ENCODE measurements around the gene DIAPH1. TPM values are rescaled to one million over a fixed set of nuclear protein-coding genes. Genes with fewer than 3 reads are reported as not detected.

The DIAPH1 gene
- total RNA-seq, 1 experiment from 2014 or later = 157 TPM

DNA sequence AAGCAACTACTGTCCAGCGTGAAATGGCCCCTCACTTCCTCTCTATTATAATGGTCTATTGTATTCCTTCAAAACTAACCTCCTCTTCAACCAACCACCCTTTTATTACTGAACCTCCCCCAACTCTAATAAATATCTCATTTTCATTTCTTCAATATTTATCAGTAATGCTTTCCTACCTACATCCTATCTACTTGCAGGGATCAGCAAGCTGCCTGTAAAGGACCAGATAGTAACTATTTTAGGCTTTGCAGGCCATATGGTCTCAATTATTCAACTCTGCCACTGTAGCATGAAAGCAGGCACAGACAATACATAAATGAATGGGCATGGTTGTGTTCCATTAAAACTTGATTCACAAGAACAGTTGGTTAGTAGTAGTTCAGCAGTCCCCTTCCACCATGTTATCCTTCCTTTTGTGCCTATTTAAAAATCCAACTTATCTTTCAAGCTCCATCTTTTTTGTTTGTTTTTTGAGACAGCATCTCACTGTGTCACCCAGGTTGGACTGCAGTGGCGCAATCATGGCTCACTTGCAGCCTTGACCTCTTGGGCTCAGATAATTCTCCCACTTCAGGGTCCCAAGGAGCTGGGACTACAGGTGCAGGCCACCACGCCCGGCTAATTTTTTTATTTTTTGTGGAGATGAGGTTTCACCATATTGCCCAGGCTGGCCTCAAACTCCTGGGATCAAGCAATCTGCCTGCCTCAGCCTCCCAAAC, 84.1 kb downstream of the DIAPH1 start:
- no peaks in the 10 kb centered on the region; the same call in 1 of the 2 replicates for H3K9me2 ChIP-seq (ENCODE audit: insufficient read depth)
- H4K20me1 ChIP-seq (ENCODE audit: insufficient read depth) = no peaks in the 10 kb centered on the region
- POLR2A ChIA-PET (ENCODE audit: unreplicated experiment) = no interaction called here
- no TSS peak for BruUV-seq (replicated peaks)
- H3F3A ChIP-seq (ENCODE audit: insufficient read depth, low read depth) = no peaks in the 10 kb centered on the region
- H3K4me1 ChIP-seq (replicated peaks; ENCODE audit: insufficient read depth) = no peaks in the 10 kb centered on the region
- H3K79me2 ChIP-seq (ENCODE audit: low read depth) = no peaks in the 10 kb centered on the region
- no peak for TF ChIP-seq EZH2 (IDR thresholded peaks at IDR 0.05; ENCODE audit: low read depth)
- intact Hi-C loops (cut with micrococcal nuclease; ENCODE audit: unreplicated experiment) = no loop called here
- no peak overlapping the region for H3K27ac ChIP-seq
- no peak for DNase-seq
- H3K27me3 ChIP-seq (ENCODE audit: insufficient read depth, low read depth) = no peaks in the 10 kb centered on the region
- no peaks in the 10 kb centered on the region for H3K9me3 ChIP-seq (ENCODE audit: insufficient read depth, low read depth)
- H2AFZ ChIP-seq = no peak overlapping the region
- CTCF ChIA-PET = interaction anchor here (0.6 kb wide), 2 partner anchors 311 kb away, joined by 3 to 14 read pairs; partner anchors contain the start of gene PCDHB14
- H3K36me3 ChIP-seq (ENCODE audit: low read depth) = peaks cover 12% of the 10 kb centered on the region; the same call in 1 of the 2 replicates
- H3K4me3 ChIP-seq = no peak overlapping the region
- H3K4me2 ChIP-seq = no peak overlapping the region

DNA sequence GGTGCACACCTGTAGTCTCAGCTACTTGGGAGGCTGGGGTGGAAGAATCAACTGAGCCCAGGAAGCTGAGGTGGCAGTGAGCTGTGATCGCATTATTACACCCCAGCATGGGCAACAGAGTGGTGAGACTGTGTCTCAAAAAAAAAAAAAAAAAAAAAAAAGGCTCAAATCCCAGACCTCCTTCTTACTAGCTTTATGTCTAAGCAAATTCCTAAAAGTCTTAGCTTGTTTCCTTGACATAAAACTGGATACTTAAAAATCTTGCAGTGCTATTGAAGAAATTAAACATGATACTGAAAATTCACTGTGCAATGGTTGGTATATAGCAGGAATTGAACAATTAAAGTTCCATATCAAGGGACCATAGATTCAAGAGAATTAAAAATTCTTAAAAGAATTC, 84.9 kb downstream of the DIAPH1 start:
- H3K79me2 ChIP-seq (ENCODE audit: low read depth) = no peaks in the 10 kb centered on the region
- no peak overlapping the region for H3K4me2 ChIP-seq
- CTCF ChIA-PET = interaction anchor here (0.6 kb wide), 1 partner anchor 311 kb away, joined by 14 read pairs; the partner anchor contains the start of gene PCDHB14
- H3K36me3 ChIP-seq (ENCODE audit: low read depth) = 0 out of 2 replicates have a peak, but pooled peaks cover 18% of the 10 kb centered on the region
- H3K27ac ChIP-seq = no peak overlapping the region
- intact Hi-C loops (cut with micrococcal nuclease; ENCODE audit: unreplicated experiment) = no loop called here
- H3K4me1 ChIP-seq (replicated peaks; ENCODE audit: insufficient read depth) = no peaks in the 10 kb centered on the region
- H3K9me3 ChIP-seq (ENCODE audit: insufficient read depth, low read depth) = no peaks in the 10 kb centered on the region
- H3K9me2 ChIP-seq (ENCODE audit: insufficient read depth) = no peaks in the 10 kb centered on the region; the same call in 1 of the 2 replicates
- no peak overlapping the region for H3K4me3 ChIP-seq
- BruUV-seq (replicated peaks) = no TSS peak
- POLR2A ChIA-PET (ENCODE audit: unreplicated experiment) = interaction anchor here (0.5 kb wide), 1 partner anchor 461 kb away, joined by 3 read pairs; no protein-coding TSS in a partner anchor
- no peaks in the 10 kb centered on the region for H3K27me3 ChIP-seq (ENCODE audit: insufficient read depth, low read depth)
- no peak overlapping the region for H2AFZ ChIP-seq
- DNase-seq = no peak
- no peaks in the 10 kb centered on the region for H4K20me1 ChIP-seq (ENCODE audit: insufficient read depth)
- H3F3A ChIP-seq (ENCODE audit: insufficient read depth, low read depth) = 0 out of 2 replicates have a peak, but pooled peaks cover 5% of the 10 kb centered on the region
- TF ChIP-seq, protein P1, sequence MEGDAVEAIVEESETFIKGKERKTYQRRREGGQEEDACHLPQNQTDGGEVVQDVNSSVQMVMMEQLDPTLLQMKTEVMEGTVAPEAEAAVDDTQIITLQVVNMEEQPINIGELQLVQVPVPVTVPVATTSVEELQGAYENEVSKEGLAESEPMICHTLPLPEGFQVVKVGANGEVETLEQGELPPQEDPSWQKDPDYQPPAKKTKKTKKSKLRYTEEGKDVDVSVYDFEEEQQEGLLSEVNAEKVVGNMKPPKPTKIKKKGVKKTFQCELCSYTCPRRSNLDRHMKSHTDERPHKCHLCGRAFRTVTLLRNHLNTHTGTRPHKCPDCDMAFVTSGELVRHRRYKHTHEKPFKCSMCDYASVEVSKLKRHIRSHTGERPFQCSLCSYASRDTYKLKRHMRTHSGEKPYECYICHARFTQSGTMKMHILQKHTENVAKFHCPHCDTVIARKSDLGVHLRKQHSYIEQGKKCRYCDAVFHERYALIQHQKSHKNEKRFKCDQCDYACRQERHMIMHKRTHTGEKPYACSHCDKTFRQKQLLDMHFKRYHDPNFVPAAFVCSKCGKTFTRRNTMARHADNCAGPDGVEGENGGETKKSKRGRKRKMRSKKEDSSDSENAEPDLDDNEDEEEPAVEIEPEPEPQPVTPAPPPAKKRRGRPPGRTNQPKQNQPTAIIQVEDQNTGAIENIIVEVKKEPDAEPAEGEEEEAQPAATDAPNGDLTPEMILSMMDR (conservative IDR thresholded peaks at IDR 0.05) = no peak
- no peak for TF ChIP-seq EZH2 (IDR thresholded peaks at IDR 0.05; ENCODE audit: low read depth)

DNA sequence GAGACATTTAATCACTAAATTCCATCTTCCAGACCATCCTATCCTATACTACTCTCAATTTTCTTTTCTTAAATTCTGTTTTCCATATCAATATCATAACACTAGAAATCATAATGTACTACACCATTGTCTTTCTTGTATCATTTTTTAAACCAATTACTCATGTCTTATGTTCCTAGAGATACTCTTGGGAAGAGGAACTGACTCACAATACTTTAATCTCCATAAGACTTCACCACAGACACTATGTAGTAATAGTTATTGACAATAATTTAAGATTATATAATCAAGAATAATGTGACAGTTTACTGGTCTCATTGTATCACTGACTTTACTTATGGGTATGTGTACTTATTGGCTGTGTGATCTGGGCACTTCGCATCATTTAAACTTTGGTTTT, 86.1 kb downstream of the DIAPH1 start:
- ChIA-PET POLR2A (ENCODE audit: unreplicated experiment) (no interaction called here), CTCF (no interaction called here)
- intact Hi-C loops (cut with micrococcal nuclease; ENCODE audit: unreplicated experiment) = no loop called here

More for the DNA sequence above, 86.1 kb downstream of the DIAPH1 start:
- Histone ChIP-seq H3K36me3 (ENCODE audit: low read depth) (0 out of 2 replicates have a peak, but pooled peaks cover 29% of the 10 kb centered on the region), H3K9me2 (ENCODE audit: insufficient read depth) (no peaks in the 10 kb centered on the region; the same call in 1 of the 2 replicates), H3F3A (ENCODE audit: insufficient read depth, low read depth) (peaks cover 13% of the 10 kb centered on the region), H3K4me1 (replicated peaks; ENCODE audit: insufficient read depth) (no peaks in the 10 kb centered on the region), H3K4me2 (no peak overlapping the region), H3K4me3 (no peak overlapping the region), H3K79me2 (ENCODE audit: low read depth) (no peaks in the 10 kb centered on the region), H3K9me3 (ENCODE audit: insufficient read depth, low read depth) (no peaks in the 10 kb centered on the region), H2AFZ (no peak overlapping the region), H3K27me3 (ENCODE audit: insufficient read depth, low read depth) (no peaks in the 10 kb centered on the region), H3K27ac (no peak overlapping the region), H4K20me1 (ENCODE audit: insufficient read depth) (no peaks in the 10 kb centered on the region)
- TF ChIP-seq, protein P1 (conservative IDR thresholded peaks at IDR 0.05) = no peak
- no peak for TF ChIP-seq EZH2 (IDR thresholded peaks at IDR 0.05; ENCODE audit: low read depth)
- DNase-seq = no peak
- BruUV-seq (replicated peaks) = no TSS peak

All from PC-9 (cell line).